Endothelial cell (in vitro differentiated cells): ENCODE measurements around the gene RRAS2. TPM values are rescaled to one million over a fixed set of nuclear protein-coding genes. Genes with fewer than 3 reads are reported as not detected.

Experiments
- DNase-seq: peaks from one replicate; pipeline ENCODE4 v3.0.0; 2021; ENCODE audit warnings: low spot score
- H3K27ac Mint-ChIP-seq: one replicate; pipeline ENCODE4 v1.8.0; 2021; ENCODE audit warnings: mixed read lengths, inconsistent platforms; ENCODE audit not compliant: unreplicated experiment
- H3K27me3 Mint-ChIP-seq: one replicate; pipeline ENCODE4 v1.8.0; 2021; ENCODE audit warnings: mild to moderate bottlenecking, moderate library complexity, mixed read lengths, inconsistent platforms; ENCODE audit not compliant: unreplicated experiment
- H3K36me3 Mint-ChIP-seq: one replicate; pipeline ENCODE4 v1.8.0; 2021; ENCODE audit warnings: mild to moderate bottlenecking, low read depth, mixed read lengths, inconsistent platforms; ENCODE audit not compliant: unreplicated experiment
- H3K4me1 Mint-ChIP-seq: one replicate; pipeline ENCODE4 v1.8.0; 2021; ENCODE audit warnings: mild to moderate bottlenecking, mixed read lengths, inconsistent platforms; ENCODE audit not compliant: unreplicated experiment
- H3K4me3 Mint-ChIP-seq: one replicate; pipeline ENCODE4 v1.8.0; 2021; ENCODE audit warnings: mild to moderate bottlenecking, mixed read lengths, inconsistent platforms; ENCODE audit not compliant: unreplicated experiment
- H3K9me3 Mint-ChIP-seq: one replicate; pipeline ENCODE4 v1.8.0; 2021; ENCODE audit warnings: mixed read lengths, inconsistent platforms; ENCODE audit not compliant: unreplicated experiment
- total RNA-seq: library from RNA; stranded (reverse); fragmentation: NEBNext Ultra II Directional; extraction: Animal tissue kit (Norgen Biotek cat#: 25700); gene quantifications from one replicate; pipeline ENCODE4 v1.2.1, GENCODE V29; 2021; ENCODE audit not compliant: unreplicated experiment
- TF ChIP-seq, protein P1 (sequence below): fragments of 200-600 bp; sonication (generic); IDR thresholded peaks from one replicate; pipeline ENCODE4 v1.5.0; 2021; ENCODE audit warnings: antibody characterized with exemption; ENCODE audit not compliant: unreplicated experiment

RRAS2 gene
- total RNA-seq, 1 donor from 2014 or later, result 59.6 TPM

DNA sequence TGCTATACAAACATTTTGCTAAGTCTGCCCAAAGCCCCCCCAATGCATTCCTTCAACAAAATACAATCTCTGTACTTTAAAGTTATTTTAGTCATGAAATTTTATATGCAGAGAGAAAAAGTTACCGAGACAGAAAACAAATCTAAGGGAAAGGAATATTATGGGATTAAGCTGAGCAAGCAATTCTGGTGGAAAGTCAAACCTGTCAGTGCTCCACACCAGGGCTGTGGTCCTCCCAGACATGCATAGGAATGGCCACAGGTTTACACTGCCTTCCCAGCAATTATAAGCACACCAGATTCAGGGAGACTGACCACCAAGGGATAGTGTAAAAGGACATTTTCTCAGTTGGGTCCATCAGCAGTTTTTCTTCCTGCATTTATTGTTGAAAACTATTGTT, 92.4 kb downstream of the RRAS2 start:
- no peak overlapping the region for H3K4me3 Mint-ChIP-seq
- no peaks in the 10 kb centered on the region for H3K27me3 Mint-ChIP-seq
- TF ChIP-seq, protein P1, sequence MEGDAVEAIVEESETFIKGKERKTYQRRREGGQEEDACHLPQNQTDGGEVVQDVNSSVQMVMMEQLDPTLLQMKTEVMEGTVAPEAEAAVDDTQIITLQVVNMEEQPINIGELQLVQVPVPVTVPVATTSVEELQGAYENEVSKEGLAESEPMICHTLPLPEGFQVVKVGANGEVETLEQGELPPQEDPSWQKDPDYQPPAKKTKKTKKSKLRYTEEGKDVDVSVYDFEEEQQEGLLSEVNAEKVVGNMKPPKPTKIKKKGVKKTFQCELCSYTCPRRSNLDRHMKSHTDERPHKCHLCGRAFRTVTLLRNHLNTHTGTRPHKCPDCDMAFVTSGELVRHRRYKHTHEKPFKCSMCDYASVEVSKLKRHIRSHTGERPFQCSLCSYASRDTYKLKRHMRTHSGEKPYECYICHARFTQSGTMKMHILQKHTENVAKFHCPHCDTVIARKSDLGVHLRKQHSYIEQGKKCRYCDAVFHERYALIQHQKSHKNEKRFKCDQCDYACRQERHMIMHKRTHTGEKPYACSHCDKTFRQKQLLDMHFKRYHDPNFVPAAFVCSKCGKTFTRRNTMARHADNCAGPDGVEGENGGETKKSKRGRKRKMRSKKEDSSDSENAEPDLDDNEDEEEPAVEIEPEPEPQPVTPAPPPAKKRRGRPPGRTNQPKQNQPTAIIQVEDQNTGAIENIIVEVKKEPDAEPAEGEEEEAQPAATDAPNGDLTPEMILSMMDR, result no peak
- H3K36me3 Mint-ChIP-seq, result peaks cover 37% of the 10 kb centered on the region
- peaks cover 5% of the 10 kb centered on the region for H3K4me1 Mint-ChIP-seq
- no peaks in the 10 kb centered on the region for H3K9me3 Mint-ChIP-seq
- no peak overlapping the region for H3K27ac Mint-ChIP-seq
- DNase-seq, result no peak

DNA sequence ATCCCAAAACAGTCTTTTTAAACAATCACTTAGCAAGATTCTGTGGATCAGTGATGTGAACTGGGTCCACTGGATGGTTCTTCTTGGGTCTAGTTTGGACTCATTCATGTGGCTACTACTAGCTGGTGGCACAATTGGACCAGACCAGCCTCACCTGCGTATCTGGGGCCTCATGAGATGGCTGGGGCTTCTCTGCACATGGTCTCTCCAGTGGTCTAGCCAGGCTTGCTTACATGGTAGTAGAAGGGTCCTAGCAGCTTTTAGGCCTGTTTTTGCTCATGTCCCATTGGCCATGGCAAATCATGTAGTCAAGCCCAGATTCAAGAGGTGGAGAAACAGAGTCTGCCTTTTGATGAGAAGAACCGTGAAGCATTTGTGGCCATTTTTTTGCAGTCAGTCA, 94.0 kb downstream of the RRAS2 start:
- TF ChIP-seq, protein P1, result no peak
- peaks cover 2% of the 10 kb centered on the region for H3K27me3 Mint-ChIP-seq
- H3K4me1 Mint-ChIP-seq, result no peaks in the 10 kb centered on the region
- H3K4me3 Mint-ChIP-seq, result peak overlapping the region; percentile 48
- H3K9me3 Mint-ChIP-seq, result no peaks in the 10 kb centered on the region
- peaks cover 38% of the 10 kb centered on the region for H3K36me3 Mint-ChIP-seq
- DNase-seq, result no peak
- H3K27ac Mint-ChIP-seq, result no peak overlapping the region

DNA sequence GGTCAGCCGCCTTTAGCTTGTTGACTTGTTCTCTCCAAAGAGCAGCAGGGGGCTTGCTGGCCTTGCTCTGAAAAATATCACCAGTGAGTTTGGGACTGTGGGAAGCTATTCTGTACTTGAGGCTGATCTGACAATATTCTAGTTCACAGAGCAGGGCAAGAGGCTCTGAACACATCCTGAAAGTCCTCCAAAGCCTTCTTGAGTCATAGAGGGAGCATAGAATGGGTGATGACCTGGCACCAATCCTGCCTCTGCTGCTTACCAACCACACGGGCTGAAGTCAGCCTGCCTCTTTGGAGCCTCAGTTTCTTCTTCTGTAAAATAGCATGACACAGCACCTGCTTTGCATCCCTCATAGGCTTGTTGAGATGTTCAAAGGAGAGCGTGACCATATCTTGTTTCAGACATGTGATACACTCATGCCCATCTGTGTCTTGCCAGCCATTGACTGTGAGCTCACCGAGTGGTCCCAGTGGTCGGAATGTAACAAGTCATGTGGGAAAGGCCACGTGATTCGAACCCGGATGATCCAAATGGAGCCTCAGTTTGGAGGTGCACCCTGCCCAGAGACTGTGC, 96.6 kb downstream of the RRAS2 start:
- DNase-seq, result no peak
- Mint-ChIP-seq H3K36me3 (peaks cover 35% of the 10 kb centered on the region), H3K4me3 (no peak overlapping the region), H3K9me3 (no peaks in the 10 kb centered on the region), H3K4me1 (no peaks in the 10 kb centered on the region), H3K27ac (no peak overlapping the region), H3K27me3 (peaks cover 3% of the 10 kb centered on the region)
- TF ChIP-seq, protein P1, result no peak

DNA sequence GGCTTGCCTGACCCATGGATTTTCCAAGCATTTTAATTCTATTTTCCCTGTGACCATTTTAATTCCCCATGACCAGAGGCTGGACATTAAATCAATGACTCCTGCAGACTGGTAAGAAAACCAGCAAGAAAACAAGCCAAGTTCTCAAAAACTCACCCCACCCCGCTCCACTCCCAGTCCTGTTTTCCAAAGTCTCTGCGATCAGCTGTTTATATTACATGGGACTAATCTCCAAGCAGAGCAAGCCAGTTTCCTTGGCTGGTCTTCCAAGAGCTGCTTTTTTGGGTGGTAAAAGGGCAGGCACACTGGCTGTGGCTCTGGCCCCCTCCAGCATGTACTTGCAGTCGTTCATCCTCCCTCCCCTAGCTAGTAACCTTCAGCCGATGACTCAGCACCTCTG, 97.9 kb downstream of the RRAS2 start:
- Mint-ChIP-seq H3K4me3 (no peak overlapping the region), H3K9me3 (no peaks in the 10 kb centered on the region), H3K27me3 (peaks cover 4% of the 10 kb centered on the region), H3K4me1 (no peaks in the 10 kb centered on the region), H3K36me3 (peaks cover 41% of the 10 kb centered on the region), H3K27ac (no peak overlapping the region)
- TF ChIP-seq, protein P1, result no peak
- no peak for DNase-seq

DNA sequence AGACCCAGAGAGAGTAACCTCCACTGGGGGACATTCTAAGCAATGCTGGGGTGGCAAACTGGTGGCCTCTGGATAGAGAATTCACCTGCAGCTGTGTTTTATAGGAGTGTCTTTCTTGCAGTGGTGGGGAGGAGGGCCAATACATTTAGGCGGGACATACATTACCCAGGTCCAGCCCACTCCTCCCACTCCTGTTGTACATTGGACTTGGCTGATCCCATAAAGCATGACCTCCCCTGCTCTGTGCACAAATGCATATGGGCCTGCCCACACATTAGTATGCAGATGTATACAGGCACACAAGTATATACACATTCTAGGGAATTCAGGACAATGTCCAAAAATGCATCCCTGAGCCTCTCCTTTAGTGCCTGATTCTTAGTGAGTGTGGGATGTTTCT, 99.1 kb downstream of the RRAS2 start:
- TF ChIP-seq, protein P1, result no peak
- Mint-ChIP-seq H3K27me3 (peaks cover 4% of the 10 kb centered on the region), H3K36me3 (peaks cover 40% of the 10 kb centered on the region), H3K4me3 (no peak overlapping the region), H3K27ac (no peak overlapping the region), H3K9me3 (no peaks in the 10 kb centered on the region), H3K4me1 (no peaks in the 10 kb centered on the region)
- DNase-seq, result no peak
